SK-MEL-5 (cell line): ENCODE results near the gene EGF. TPM values are rescaled to one million over a fixed set of nuclear protein-coding genes. Genes with fewer than 3 reads are reported as not detected.
A peak's percentile ranks its signal among the peaks of the same experiment; 100 is the strongest.
"Not testable (repeated sequence)": the region's sequence is repeated elsewhere in the genome, so short reads cannot be mapped to it uniquely, and the experiment has no call there.

Experiments used
- DNase-seq: peaks from one replicate; pipeline ENCODE4 v3.0.0-alpha.2; 2016; ENCODE audit warnings: low read depth, low spot score
- in situ Hi-C: cut with HindIII; loops from 2 replicates; pipeline ENCODE4 v1.10.0; 2016; ENCODE audit warnings: low sequenced_read_pairs, high pct_unique_total_duplicates, low pct_unique_long_range_greater_than_20kb
- total RNA-seq: library from RNA; depleted of rRNA; stranded (reverse); fragments of >200 nt; shearing (Covaris generic); gene quantifications from 2 replicates; pipeline ENCODE4 v1.2.3, GENCODE V29; 2014

Gene EGF
- total RNA-seq, 1 experiment from 2014 or later: 1.4 TPM

- DNase-seq: no peak
- in situ Hi-C loops: no loop called here
Measured at GRCh38 chr4:109947457-109947856, 34.8 kb downstream of the EGF start.

- no peak for DNase-seq
- in situ Hi-C loops: no loop called here
Measured at GRCh38 chr4:109947918-109948317, 35.2 kb downstream of the EGF start.

- in situ Hi-C loops, DNase-seq: not testable (repeated sequence)
Measured at GRCh38 chr4:109949099-109949718, 36.5 kb downstream of the EGF start.

- in situ Hi-C loops: no loop called here
- DNase-seq: no peak
Measured at GRCh38 chr4:109952612-109953011, 39.9 kb downstream of the EGF start.

GRCh38 chr4:109953556-109953955, 40.9 kb downstream of the EGF start:
- in situ Hi-C loops: no loop called here
- DNase-seq: no peak

GRCh38 chr4:109955146-109955545, 42.5 kb downstream of the EGF start:
- in situ Hi-C loops: no loop called here
- DNase-seq: no peak

- in situ Hi-C loops: no loop called here
- DNase-seq: no peak
Measured at GRCh38 chr4:109957227-109957626, 44.5 kb downstream of the EGF start.

GRCh38 chr4:109959195-109959594, 46.5 kb downstream of the EGF start:
- in situ Hi-C loops: no loop called here
- DNase-seq: no peak

GRCh38 chr4:109962401-109962800, 49.7 kb downstream of the EGF start:
- no peak for DNase-seq
- in situ Hi-C loops: no loop called here

- in situ Hi-C loops: no loop called here
- no peak for DNase-seq
Measured at GRCh38 chr4:109966891-109967481, 54.3 kb downstream of the EGF start.

GRCh38 chr4:109967798-109968520, 55.3 kb downstream of the EGF start:
- no peak for DNase-seq
- in situ Hi-C loops: no loop called here

GRCh38 chr4:109969087-109969486, 56.4 kb downstream of the EGF start:
- no peak for DNase-seq
- in situ Hi-C loops: no loop called here

GRCh38 chr4:109969919-109970318, 57.2 kb downstream of the EGF start:
- in situ Hi-C loops: no loop called here
- no peak for DNase-seq

- DNase-seq: no peak
- in situ Hi-C loops: no loop called here
Measured at GRCh38 chr4:109972786-109973528, 60.3 kb downstream of the EGF start.

GRCh38 chr4:109973529-109973905, 60.8 kb downstream of the EGF start:
- in situ Hi-C loops: no loop called here
- no peak for DNase-seq

GRCh38 chr4:109976189-109976588, 63.5 kb downstream of the EGF start:
- in situ Hi-C loops: no loop called here
- DNase-seq: no peak

- peak; percentile 54 for DNase-seq
- in situ Hi-C loops: no loop called here
Measured at GRCh38 chr4:109977854-109978501, 65.3 kb downstream of the EGF start.
